Endometrial microvascular endothelial cells (primary cell): ENCODE data around the gene RAPGEFL1. TPM values are rescaled to one million over a fixed set of nuclear protein-coding genes. Genes with fewer than 3 reads are reported as not detected.
"Not testable (repeated sequence)": the region's sequence is repeated elsewhere in the genome, so short reads cannot be mapped to it uniquely, and the experiment has no call there.

Source experiments
- in situ Hi-C: cut with HindIII; loops from 2 replicates; pipeline ENCODE4 v1.10.0; 2017; ENCODE audit warnings: low sequenced_read_pairs, low pct_unique_long_range_greater_than_20kb; ENCODE audit errors: inconsistent ontology term
- total RNA-seq: library from RNA; depleted of rRNA; stranded (reverse); fragments of >200 nt; gene quantifications from one replicate; pipeline ENCODE4 v1.2.3, GENCODE V29; 2015; ENCODE audit errors: inconsistent ontology term

RAPGEFL1 gene
- total RNA-seq, 1 donor from 2014 or later = 2.6 TPM

GRCh38 chr17:40197550-40197949, 20.3 kb downstream of the RAPGEFL1 start:
- in situ Hi-C loops = no loop called here

- in situ Hi-C loops = not testable (repeated sequence)
These were observed 20.7 kb downstream of the RAPGEFL1 start for GRCh38 chr17:40197965-40198456.

- in situ Hi-C loops = no loop called here
These were observed 21.3 kb downstream of the RAPGEFL1 start for GRCh38 chr17:40198576-40198975.

GRCh38 chr17:40203131-40203530, 25.9 kb downstream of the RAPGEFL1 start:
- in situ Hi-C loops = no loop called here

GRCh38 chr17:40206193-40206592, 28.9 kb downstream of the RAPGEFL1 start:
- in situ Hi-C loops = not testable (repeated sequence)

- in situ Hi-C loops = no loop called here
These were observed 32.3 kb downstream of the RAPGEFL1 start for GRCh38 chr17:40209404-40210093.

- in situ Hi-C loops = not testable (repeated sequence)
These were observed 36.6 kb downstream of the RAPGEFL1 start for GRCh38 chr17:40213914-40214313.

GRCh38 chr17:40218006-40218739, 40.9 kb downstream of the RAPGEFL1 start:
- in situ Hi-C loops = no loop called here

GRCh38 chr17:40218740-40219593, 41.7 kb downstream of the RAPGEFL1 start, which contains the start of gene WIPF2:
TSS of gene WIPF2 (plus strand) at chr17:40219304. CDS start at chr17:40256460, 37,156 bp downstream.
- in situ Hi-C loops = no loop called here

GRCh38 chr17:40219594-40220338, 42.5 kb downstream of the RAPGEFL1 start:
- in situ Hi-C loops = no loop called here

GRCh38 chr17:40224718-40225550, 47.7 kb downstream of the RAPGEFL1 start:
- in situ Hi-C loops = no loop called here

- in situ Hi-C loops = not testable (repeated sequence)
These were observed 51.9 kb downstream of the RAPGEFL1 start for GRCh38 chr17:40229146-40229545.

GRCh38 chr17:40230670-40231069, 53.4 kb downstream of the RAPGEFL1 start:
- in situ Hi-C loops = no loop called here

GRCh38 chr17:40231928-40232327, 54.7 kb downstream of the RAPGEFL1 start:
- in situ Hi-C loops = not testable (repeated sequence)

GRCh38 chr17:40241252-40241834, 64.1 kb downstream of the RAPGEFL1 start:
- in situ Hi-C loops = no loop called here

- in situ Hi-C loops = no loop called here
These were observed 65.5 kb downstream of the RAPGEFL1 start for GRCh38 chr17:40242774-40243173.

- in situ Hi-C loops = no loop called here
These were observed 66.5 kb downstream of the RAPGEFL1 start for GRCh38 chr17:40243761-40244160.
